Keratinocyte (primary cell): ENCODE results near the gene PIWIL4. TPM values are rescaled to one million over a fixed set of nuclear protein-coding genes. Genes with fewer than 3 reads are reported as not detected.

Experiments
- DNase-seq: peaks from one replicate; pipeline ENCODE4 v3.0.0-alpha.2; 2011; ENCODE audit warnings: low read depth, missing footprints, low spot score
- FAIRE-seq: peaks from 2 replicates; lab custom pipeline; 2011; peaks lifted over from hg19 to GRCh38; lab: Jason Lieb, UNC
- H2AFZ ChIP-seq: 2 replicates; pipeline ENCODE4 v1.6.0; 2012; ENCODE audit warnings: low read length, control low read depth, inconsistent platforms; ENCODE audit not compliant: control insufficient read depth
- H3K27ac ChIP-seq: 2 replicates; pipeline ENCODE4 v1.5.1; 2011; ENCODE audit warnings: low read length; ENCODE audit not compliant: control insufficient read depth, insufficient read depth
- H3K27me3 ChIP-seq: 3 replicates; pipeline ENCODE4 v1.6.0; 2011; ENCODE audit warnings: low read length; ENCODE audit not compliant: control insufficient read depth, insufficient read depth; ENCODE audit errors: extremely low read depth
- H3K36me3 ChIP-seq, 2 experiments: 2 replicates in 1 of 2; 3 replicates in 1 of 2; pipeline ENCODE4 v1.5.1; 2011; ENCODE audit warnings: low read length in 2 of 2, mild to moderate bottlenecking in 1 of 2; ENCODE audit not compliant: control insufficient read depth in 2 of 2, insufficient read depth in 2 of 2; ENCODE audit errors: extremely low read depth in 1 of 2
- H3K4me1 ChIP-seq: 3 replicates; pipeline ENCODE4 v1.5.1; 2011; ENCODE audit warnings: low read length; ENCODE audit not compliant: control insufficient read depth, insufficient read depth; ENCODE audit errors: extremely low read depth
- H3K4me2 ChIP-seq: 3 replicates; pipeline ENCODE4 v1.6.0; 2011; ENCODE audit warnings: low read depth, low read length; ENCODE audit not compliant: control insufficient read depth, insufficient read depth; ENCODE audit errors: extremely low read depth
- H3K4me3 ChIP-seq, 3 experiments: fragments of 200-600 bp in 1 of 3; sonication (generic) in 1 of 3; 2 replicates in 2 of 3; 3 replicates in 1 of 3; pipeline ENCODE4 v1.5.1; 2011 to 2016; ENCODE audit warnings: low read length in 3 of 3, mild to moderate bottlenecking in 3 of 3, control low read depth in 2 of 3, inconsistent platforms in 1 of 3, low read depth in 1 of 3, mixed read lengths in 1 of 3, mixed run types in 1 of 3, moderate library complexity in 1 of 3; ENCODE audit not compliant: control insufficient read depth in 2 of 3, insufficient read depth in 2 of 3; ENCODE audit errors: extremely low read depth in 1 of 3
- H3K79me2 ChIP-seq: 2 replicates; pipeline ENCODE4 v1.6.0; 2012; ENCODE audit warnings: low read length; ENCODE audit not compliant: control insufficient read depth, insufficient read depth
- H3K9ac ChIP-seq: 3 replicates; pipeline ENCODE4 v1.6.0; 2011; ENCODE audit warnings: low read length; ENCODE audit not compliant: control insufficient read depth, insufficient read depth; ENCODE audit errors: extremely low read depth
- H3K9me1 ChIP-seq: 3 replicates; pipeline ENCODE4 v1.6.0; 2011; ENCODE audit warnings: low read length; ENCODE audit not compliant: control insufficient read depth, insufficient read depth; ENCODE audit errors: extremely low read depth
- H3K9me3 ChIP-seq: 2 replicates; pipeline ENCODE4 v1.5.1; 2012; ENCODE audit warnings: low read depth, low read length; ENCODE audit not compliant: control insufficient read depth
- H4K20me1 ChIP-seq: 3 replicates; pipeline ENCODE4 v1.6.0; 2011; ENCODE audit warnings: low read length; ENCODE audit not compliant: control insufficient read depth, insufficient read depth; ENCODE audit errors: extremely low read depth
- CTCF ChIP-seq, 3 experiments: IDR thresholded peaks in 1 of 3; conservative IDR thresholded peaks in 1 of 3; optimal IDR thresholded peaks in 1 of 3; 2 replicates in 2 of 3; 3 replicates in 1 of 3; pipeline versions ENCODE3 to v1.5.1; 2011; ENCODE audit warnings: low read length in 3 of 3, mild to moderate bottlenecking in 3 of 3, moderate library complexity in 2 of 3, control low read depth in 1 of 3, inconsistent platforms in 1 of 3; ENCODE audit not compliant: insufficient read depth in 2 of 3; ENCODE audit errors: extremely low read depth in 1 of 3
- EZH2 ChIP-seq: IDR thresholded peaks from one replicate; pipeline ENCODE4 v1.6.1; 2012; ENCODE audit warnings: inconsistent platforms, mild to moderate bottlenecking, low read length, moderate library complexity
- dilution Hi-C: fragments of 300-500 bp; cut with MboI; formaldehyde crosslinking; loops from one replicate; pipeline ENCODE4 v1.7.0; 2020; ENCODE audit warnings: low sequenced_read_pairs; ENCODE audit not compliant: extremely low pct_ligation_motif_present
- polyA plus RNA-seq, 5 experiments: library from polyadenylated mRNA; depleted of rRNA in 3 of 5; stranded (reverse) in 3 of 5; stranded (forward) in 1 of 5; unstranded in 1 of 5; fragments of >200 nt; gene quantifications; 1 replicate in 1 of 5; 2 replicates in 3 of 5; 3 replicates in 1 of 5; pipeline versions ENCODE4 v1.2.1 to v1.2.3, GENCODE V29; 2011 to 2012; ENCODE audit warnings: missing spikeins in 2 of 5, low read depth in 1 of 5, low replicate concordance in 1 of 5

The PIWIL4 gene
- polyA plus RNA-seq, 1 donor (not counting 4 experiments of a cell fraction or from before 2014, with no cell fraction given), result 0.14 TPM

GRCh38 chr11:94583213-94583865, 16.2 kb downstream of the PIWIL4 start:
- no peaks in the 10 kb centered on the region for H4K20me1 ChIP-seq
- H3K9me3 ChIP-seq, result no peaks in the 10 kb centered on the region
- TF ChIP-seq EZH2, result no peak
- no peak for TF ChIP-seq CTCF (optimal IDR thresholded peaks at IDR 0.05 in 1 of 3, IDR thresholded peaks at IDR 0.05 in 1 of 3, conservative IDR thresholded peaks at IDR 0.05 in 1 of 3; ENCODE audit: extremely low read depth in 1 of 3, insufficient read depth in 2 of 3, low read length in 3 of 3)
- dilution Hi-C loops, result no loop called here
- H3K79me2 ChIP-seq, result no peaks in the 10 kb centered on the region
- H3K36me3 ChIP-seq, result no peaks in the 10 kb centered on the region
- no peaks in the 10 kb centered on the region for H3K9me1 ChIP-seq
- FAIRE-seq (no peak), DNase-seq (no peak)
- no peak overlapping the region for H3K4me2 ChIP-seq
- no peak overlapping the region for H3K27ac ChIP-seq
- no peak overlapping the region for H2AFZ ChIP-seq
- no peaks in the 10 kb centered on the region for H3K4me1 ChIP-seq
- H3K27me3 ChIP-seq, result peaks cover 8% of the 10 kb centered on the region
- no peak overlapping the region for H3K4me3 ChIP-seq
- H3K9ac ChIP-seq, result no peak overlapping the region

GRCh38 chr11:94583866-94584500, 16.8 kb downstream of the PIWIL4 start:
- Histone ChIP-seq H3K4me3 (no peak overlapping the region), H2AFZ (no peak overlapping the region), H3K4me2 (no peak overlapping the region), H3K79me2 (no peaks in the 10 kb centered on the region), H3K9me1 (no peaks in the 10 kb centered on the region), H3K4me1 (no peaks in the 10 kb centered on the region), H3K27ac (no peak overlapping the region), H3K27me3 (peaks cover 10% of the 10 kb centered on the region), H3K9me3 (no peaks in the 10 kb centered on the region), H4K20me1 (no peaks in the 10 kb centered on the region), H3K36me3 (no peaks in the 10 kb centered on the region), H3K9ac (no peak overlapping the region)
- TF ChIP-seq EZH2, result no peak
- TF ChIP-seq CTCF (optimal IDR thresholded peaks at IDR 0.05 in 1 of 3, IDR thresholded peaks at IDR 0.05 in 1 of 3, conservative IDR thresholded peaks at IDR 0.05 in 1 of 3; ENCODE audit: extremely low read depth in 1 of 3, insufficient read depth in 2 of 3, low read length in 3 of 3), result no peak
- dilution Hi-C loops, result no loop called here
- FAIRE-seq (no peak), DNase-seq (no peak)
